A549 (cell line): Measurements from ENCODE around the gene HOXB8.

ENCODE experiments used
- BCL3 ChIP-seq: fragments of >200 bp; sonication (Bioruptor Twin); formaldehyde crosslinking; IDR thresholded peaks from 3 replicates; pipeline ENCODE4 v1.6.1; 2016
- BHLHE40 ChIP-seq: IDR thresholded peaks from 2 replicates; pipeline ENCODE4 v1.6.1; 2012; ENCODE audit warnings: low read depth, low read length, inconsistent platforms
- CEBPB ChIP-seq, 2 experiments: fragments of >200 bp in 1 of 2; sonication (Bioruptor Twin) in 1 of 2; formaldehyde crosslinking in 1 of 2; IDR thresholded peaks; 2 replicates each; pipeline ENCODE4 v1.6.1; 2012 to 2016
- EP300 ChIP-seq, 2 experiments: fragments of >200 bp; sonication (Bioruptor Twin); formaldehyde crosslinking; IDR thresholded peaks; 2 replicates in 1 of 2; 3 replicates in 1 of 2; pipeline ENCODE4 v1.6.1; 2016 to 2017
- HMGXB4 ChIP-seq: fragments of 250-450 bp; sonication (Bioruptor Pico); IDR thresholded peaks from 2 replicates; pipeline ENCODE4 v1.5.0; 2021; ENCODE audit warnings: mild to moderate bottlenecking, moderate library complexity, borderline replicate concordance
- JUN ChIP-seq, 2 experiments: fragments of >200 bp; sonication (Bioruptor Twin); formaldehyde crosslinking; IDR thresholded peaks; 2 replicates in 1 of 2; 3 replicates in 1 of 2; pipeline ENCODE4 v1.6.1; 2016 to 2017
- MAZ ChIP-seq: fragments of 150-350 bp; IDR thresholded peaks from 2 replicates; pipeline ENCODE4 v1.6.1; 2014; ENCODE audit warnings: antibody characterized with exemption, low read depth, low read length, borderline replicate concordance
- POLR2A ChIP-seq: IDR thresholded peaks from 2 replicates; pipeline ENCODE4 v1.6.1; 2012; ENCODE audit warnings: mild to moderate bottlenecking, low read length
- RCOR1 ChIP-seq: fragments of 150-350 bp; IDR thresholded peaks from 2 replicates; pipeline ENCODE4 v1.6.1; 2014; ENCODE audit warnings: antibody characterized with exemption, low read length, low read depth
- REST ChIP-seq: fragments of 200-600 bp; sonication (generic); IDR thresholded peaks from 2 replicates; pipeline ENCODE4 v1.6.1; 2016; ENCODE audit warnings: antibody characterized with exemption, mild to moderate bottlenecking, moderate library complexity
- TF ChIP-seq, protein P1 (sequence below): fragments of >200 bp; sonication (Bioruptor Twin); formaldehyde crosslinking; IDR thresholded peaks from 3 replicates; pipeline ENCODE4 v1.5.1; 2016

DNA sequence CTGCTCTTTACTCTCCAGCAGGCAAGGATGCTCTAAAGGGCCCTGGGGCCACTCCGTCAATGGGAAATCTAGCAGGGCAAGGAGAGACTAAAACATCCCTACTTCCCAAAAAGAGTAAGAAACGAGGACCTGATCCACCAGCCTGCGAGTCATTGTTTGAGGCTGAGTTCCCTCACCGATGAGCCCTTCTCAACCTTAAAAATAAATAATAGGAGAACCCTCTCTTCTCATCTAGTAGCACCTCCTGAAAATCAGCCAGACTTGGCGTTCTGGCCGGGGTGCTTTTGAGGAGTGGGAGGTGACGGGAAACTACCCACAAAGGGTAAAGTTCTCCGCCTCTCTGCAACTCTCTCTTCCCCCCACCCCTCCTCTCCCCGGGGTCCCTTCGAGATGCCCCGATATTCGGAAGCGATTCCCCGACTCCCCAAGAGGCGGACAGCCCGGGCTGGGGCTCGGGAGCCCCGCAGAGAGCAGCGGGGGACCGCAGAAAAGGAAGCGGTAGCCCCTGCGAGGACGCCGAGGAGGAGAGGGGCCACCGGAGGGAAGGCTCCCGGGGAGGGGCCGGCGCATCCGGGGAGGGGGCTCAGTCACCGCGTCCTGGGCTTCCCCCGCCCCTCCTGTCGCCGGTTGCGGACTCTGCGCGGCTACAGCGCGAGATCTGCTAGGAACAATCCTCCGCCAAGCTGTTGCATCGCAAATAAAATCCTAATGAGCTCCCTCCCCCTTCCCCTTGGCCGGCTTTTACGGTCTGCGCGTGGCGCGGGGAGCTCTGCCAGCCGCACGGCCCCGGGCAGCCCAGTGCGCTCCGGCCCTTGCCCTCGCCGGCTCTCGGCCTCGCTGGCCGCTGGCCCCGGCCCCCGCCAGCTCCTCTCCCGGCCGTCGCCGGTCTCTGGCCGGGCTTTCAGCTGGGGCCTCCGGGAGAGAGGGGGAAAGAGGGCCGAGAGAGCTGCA lies 9.7 kb upstream of the HOXB8 start:
- TF ChIP-seq, protein P1, sequence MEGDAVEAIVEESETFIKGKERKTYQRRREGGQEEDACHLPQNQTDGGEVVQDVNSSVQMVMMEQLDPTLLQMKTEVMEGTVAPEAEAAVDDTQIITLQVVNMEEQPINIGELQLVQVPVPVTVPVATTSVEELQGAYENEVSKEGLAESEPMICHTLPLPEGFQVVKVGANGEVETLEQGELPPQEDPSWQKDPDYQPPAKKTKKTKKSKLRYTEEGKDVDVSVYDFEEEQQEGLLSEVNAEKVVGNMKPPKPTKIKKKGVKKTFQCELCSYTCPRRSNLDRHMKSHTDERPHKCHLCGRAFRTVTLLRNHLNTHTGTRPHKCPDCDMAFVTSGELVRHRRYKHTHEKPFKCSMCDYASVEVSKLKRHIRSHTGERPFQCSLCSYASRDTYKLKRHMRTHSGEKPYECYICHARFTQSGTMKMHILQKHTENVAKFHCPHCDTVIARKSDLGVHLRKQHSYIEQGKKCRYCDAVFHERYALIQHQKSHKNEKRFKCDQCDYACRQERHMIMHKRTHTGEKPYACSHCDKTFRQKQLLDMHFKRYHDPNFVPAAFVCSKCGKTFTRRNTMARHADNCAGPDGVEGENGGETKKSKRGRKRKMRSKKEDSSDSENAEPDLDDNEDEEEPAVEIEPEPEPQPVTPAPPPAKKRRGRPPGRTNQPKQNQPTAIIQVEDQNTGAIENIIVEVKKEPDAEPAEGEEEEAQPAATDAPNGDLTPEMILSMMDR: no peak
- TF ChIP-seq EP300 (IDR thresholded peaks at IDR 0.05): no peak
- TF ChIP-seq POLR2A: no peak
- no peak for TF ChIP-seq RCOR1
- TF ChIP-seq JUN (IDR thresholded peaks at IDR 0.05): 0 out of 5 replicates have a peak, but pooled peaks of 1 of the 2 experiments have one; percentile 8
- no peak for TF ChIP-seq BHLHE40
- no peak for TF ChIP-seq MAZ
- peak; percentile 42; the same call in 1 of the 2 replicates for TF ChIP-seq REST
- TF ChIP-seq CEBPB (IDR thresholded peaks at IDR 0.05): no peak
- TF ChIP-seq BCL3: no peak
- TF ChIP-seq HMGXB4 (CRISPR knock-in tag): no peak
